C4-2B (cell line): ENCODE measurements around the gene BLOC1S1.

ENCODE experiments used
- H3K27ac ChIP-seq: fragments of 450-650 bp; 2 replicates; pipeline ENCODE4 v1.5.1; 2017
- CTCF ChIP-seq: fragments of 450-650 bp; conservative IDR thresholded peaks from 2 replicates; pipeline ENCODE4 v1.5.1; 2017; ENCODE audit warnings: mild to moderate bottlenecking
- ZFX ChIP-seq: fragments of 450-650 bp; IDR thresholded peaks from 2 replicates; pipeline ENCODE4 v1.6.1; 2017

Gene BLOC1S1

GRCh38 chr12:55738123-55739024 is 22.5 kb downstream of the BLOC1S1 start:
- peak overlapping the region; percentile 1; the same call in 1 of the 2 replicates for H3K27ac ChIP-seq
- TF ChIP-seq CTCF (peak; percentile 85), ZFX (no peak)

- TF ChIP-seq ZFX (no peak), CTCF (peak; percentile 53)
- H3K27ac ChIP-seq: no peak overlapping the region
These were observed 23.2 kb downstream of the BLOC1S1 start for GRCh38 chr12:55739025-55739378.

GRCh38 chr12:55741931-55742680 is 26.3 kb downstream of the BLOC1S1 start:
- TF ChIP-seq CTCF (no peak), ZFX (no peak)
- no peak overlapping the region for H3K27ac ChIP-seq

- TF ChIP-seq ZFX: no peak
- TF ChIP-seq CTCF: no peak
- H3K27ac ChIP-seq: peak within 1 kb of the TSS; percentile 76
These were observed 27.0 kb downstream of the BLOC1S1 start, which contains the start of gene GDF11 for GRCh38 chr12:55742719-55743405. Gene GDF11 (plus strand): TSS chr12:55743122. CDS start chr12:55743317, 195 bp downstream.

GRCh38 chr12:55743406-55744339 is 27.8 kb downstream of the BLOC1S1 start:
- TF ChIP-seq CTCF: peak; percentile 24
- no peak for TF ChIP-seq ZFX
- H3K27ac ChIP-seq: peak overlapping the region; percentile 76

- TF ChIP-seq ZFX: no peak
- TF ChIP-seq CTCF: no peak
- H3K27ac ChIP-seq: peak overlapping the region; percentile 76
These were observed 28.6 kb downstream of the BLOC1S1 start for GRCh38 chr12:55744340-55745030.
